IMR-90 (cell line): Measurements from ENCODE around the gene AATF. TPM values are rescaled to one million over a fixed set of nuclear protein-coding genes. Genes with fewer than 3 reads are reported as not detected.

Experiments
- ATAC-seq: fragments of 200-7000 bp; cut with Tn5 transposase; 2 replicates; pipeline ENCODE4 v1.9.1; 2020; ENCODE audit warnings: low read depth, mild to moderate bottlenecking, moderate library complexity
- BruUV-seq: library from RNA; stranded (reverse); fragments of 400-500 nt; replicated peaks from 2 replicates; lab custom pipeline; 2021; lab: Mats Ljungman, UMichigan
- CTCF ChIA-PET: fragments of 300-600 bp; formaldehyde crosslinking; extraction: SDS; loops from one replicate; lab custom pipeline; 2021; ENCODE audit warnings: antibody characterized with exemption; lab: Yijun Ruan, JAX
- POLR2A ChIA-PET: fragments of 300-600 bp; sonication (Branson Sonifier 250); formaldehyde crosslinking; loops from one replicate; lab custom pipeline; 2022; ENCODE audit warnings: antibody characterized with exemption; ENCODE audit not compliant: unreplicated experiment; lab: Charles Lee
- DNase-seq: peaks from one replicate; pipeline ENCODE4 v3.0.0; 2013
- H2AFZ ChIP-seq: replicated peaks from 2 replicates; pipeline ENCODE3; 2013; ENCODE audit warnings: low read length, mild to moderate bottlenecking; ENCODE audit not compliant: poor library complexity
- H2AK5ac ChIP-seq: 2 replicates; pipeline ENCODE4 v1.6.1; 2013; ENCODE audit warnings: low read depth, low read length, inconsistent platforms
- H2AK9ac ChIP-seq: replicated peaks from 2 replicates; pipeline ENCODE3; 2013; ENCODE audit warnings: mild to moderate bottlenecking, low read depth, low read length, moderate library complexity; ENCODE audit not compliant: poor library complexity
- H2BK120ac ChIP-seq: 2 replicates; pipeline ENCODE4 v1.6.1; 2013; ENCODE audit warnings: low read depth, low read length, inconsistent platforms
- H2BK15ac ChIP-seq: 3 replicates; pipeline ENCODE4 v1.6.1; 2013; ENCODE audit warnings: low read depth, low read length, inconsistent platforms
- H2BK20ac ChIP-seq: 2 replicates; pipeline ENCODE4 v1.6.1; 2013; ENCODE audit warnings: low read depth, mild to moderate bottlenecking, inconsistent platforms, low read length, moderate library complexity
- H2BK5ac ChIP-seq: 2 replicates; pipeline ENCODE4 v1.6.1; 2013; ENCODE audit warnings: mild to moderate bottlenecking, low read depth, low read length, inconsistent platforms; ENCODE audit not compliant: poor library complexity, severe bottlenecking
- H3K14ac ChIP-seq: replicated peaks from 2 replicates; pipeline ENCODE4 v1.6.1; 2013; ENCODE audit warnings: low read depth, low read length, inconsistent platforms
- H3K18ac ChIP-seq: 2 replicates; pipeline ENCODE4 v1.6.1; 2013; ENCODE audit warnings: low read depth, low read length, control low read depth
- H3K23ac ChIP-seq: 2 replicates; pipeline ENCODE4 v1.6.1; 2013; ENCODE audit warnings: low read depth, low read length, inconsistent platforms
- H3K27ac ChIP-seq: 2 replicates; pipeline ENCODE4 v1.5.1; 2013; ENCODE audit warnings: mild to moderate bottlenecking, control low read depth, low read length; ENCODE audit not compliant: insufficient read depth
- H3K27me3 ChIP-seq: 2 replicates; pipeline ENCODE4 v1.6.1; 2013; ENCODE audit warnings: low read length; ENCODE audit not compliant: control insufficient read depth, insufficient read depth
- H3K36me3 ChIP-seq: 2 replicates; pipeline ENCODE4 v1.6.1; 2013; ENCODE audit warnings: low read length, mixed read lengths; ENCODE audit not compliant: control insufficient read depth, insufficient read depth
- H3K4ac ChIP-seq: 2 replicates; pipeline ENCODE4 v1.6.1; 2013; ENCODE audit warnings: low read depth, low read length, inconsistent platforms
- H3K4me1 ChIP-seq: 2 replicates; pipeline ENCODE4 v1.6.1; 2013; ENCODE audit warnings: low read length, mixed read lengths; ENCODE audit not compliant: control insufficient read depth, insufficient read depth
- H3K4me2 ChIP-seq: 2 replicates; pipeline ENCODE4 v1.6.1; 2013; ENCODE audit warnings: low read depth, mild to moderate bottlenecking, control low read depth, low read length, moderate library complexity
- H3K4me3 ChIP-seq: 2 replicates; pipeline ENCODE4 v1.5.1; 2013; ENCODE audit warnings: low read depth, mild to moderate bottlenecking, control low read depth, low read length, moderate library complexity; ENCODE audit not compliant: insufficient read depth
- H3K56ac ChIP-seq: 2 replicates; pipeline ENCODE4 v1.6.1; 2013; ENCODE audit warnings: low read length, inconsistent platforms; ENCODE audit not compliant: insufficient read depth; ENCODE audit errors: extremely low read depth
- H3K79me1 ChIP-seq, 2 experiments: 2 replicates each; pipeline ENCODE4 v1.6.1; 2013; ENCODE audit warnings: low read length in 2 of 2, inconsistent platforms in 1 of 2, low read depth in 1 of 2
- H3K9ac ChIP-seq: 2 replicates; pipeline ENCODE4 v1.6.1; 2013; ENCODE audit warnings: low read depth, low read length, control low read depth
- H3K9me1 ChIP-seq: 2 replicates; pipeline ENCODE4 v1.6.1; 2013; ENCODE audit warnings: low read length, inconsistent platforms; ENCODE audit not compliant: insufficient read depth
- H3K9me3 ChIP-seq: 2 replicates; pipeline ENCODE4 v1.6.1; 2013; ENCODE audit warnings: low read length; ENCODE audit not compliant: control insufficient read depth, insufficient read depth
- H4K20me1 ChIP-seq: 2 replicates; pipeline ENCODE4 v1.6.1; 2013; ENCODE audit warnings: low read length, inconsistent platforms; ENCODE audit not compliant: insufficient read depth
- H4K5ac ChIP-seq: 2 replicates; pipeline ENCODE4 v1.6.1; 2013; ENCODE audit warnings: mild to moderate bottlenecking, low read depth, low read length, control low read depth
- H4K8ac ChIP-seq, 2 experiments: 2 replicates each; pipeline ENCODE4 v1.6.1; 2013; ENCODE audit warnings: low read depth in 2 of 2, low read length in 2 of 2, control low read depth in 1 of 2, inconsistent platforms in 1 of 2
- H4K91ac ChIP-seq: 2 replicates; pipeline ENCODE4 v1.6.1; 2013; ENCODE audit warnings: low read depth, low read length, inconsistent platforms; ENCODE audit not compliant: insufficient read depth
- BHLHE40 ChIP-seq: fragments of 150-350 bp; IDR thresholded peaks from 2 replicates; pipeline ENCODE4 v1.6.1; 2016; ENCODE audit warnings: mild to moderate bottlenecking, low read depth, low read length
- CEBPB ChIP-seq: IDR thresholded peaks from 2 replicates; pipeline ENCODE4 v1.6.1; 2012; ENCODE audit warnings: low read depth, low read length, improper control_type of control experiment
- CHD1 ChIP-seq: IDR thresholded peaks from 2 replicates; pipeline ENCODE4 v1.6.1; 2012; ENCODE audit warnings: low read depth, low read length, improper control_type of control experiment
- CTCF ChIP-seq: conservative IDR thresholded peaks from 2 replicates; pipeline ENCODE4 v1.5.1; 2012; ENCODE audit warnings: mild to moderate bottlenecking, low read depth, low read length, improper control_type of control experiment
- FOS ChIP-seq: fragments of 150-350 bp; IDR thresholded peaks from 2 replicates; pipeline ENCODE4 v1.6.1; 2016; ENCODE audit warnings: low read depth, low read length
- MAFK ChIP-seq: IDR thresholded peaks from 2 replicates; pipeline ENCODE4 v1.6.1; 2012; ENCODE audit warnings: low read depth, low read length, improper control_type of control experiment
- MAZ ChIP-seq: IDR thresholded peaks from 2 replicates; pipeline ENCODE4 v1.6.1; 2012; ENCODE audit warnings: low read depth, mild to moderate bottlenecking, low read length, improper control_type of control experiment, moderate library complexity, borderline replicate concordance
- MXI1 ChIP-seq: IDR thresholded peaks from 2 replicates; pipeline ENCODE4 v1.6.1; 2012; ENCODE audit warnings: low read depth, mild to moderate bottlenecking, low read length, moderate library complexity, borderline replicate concordance
- NFE2L2 ChIP-seq: fragments of 150-350 bp; IDR thresholded peaks from 2 replicates; pipeline ENCODE4 v1.6.1; 2016; ENCODE audit warnings: low read depth, mild to moderate bottlenecking, low read length
- POLR2A ChIP-seq: IDR thresholded peaks from 2 replicates; pipeline ENCODE4 v1.6.1; 2012; ENCODE audit warnings: mild to moderate bottlenecking, low read depth, low read length
- RAD21 ChIP-seq: IDR thresholded peaks from 2 replicates; pipeline ENCODE4 v1.6.1; 2012; ENCODE audit warnings: low read length, improper control_type of control experiment
- RCOR1 ChIP-seq: IDR thresholded peaks from 2 replicates; pipeline ENCODE4 v1.6.1; 2012; ENCODE audit warnings: mild to moderate bottlenecking, low read length, improper control_type of control experiment; ENCODE audit not compliant: insufficient replicate concordance
- RFX5 ChIP-seq: IDR thresholded peaks from 2 replicates; pipeline ENCODE4 v1.8.0; 2012; ENCODE audit warnings: low read depth, mild to moderate bottlenecking, low read length, moderate library complexity
- SMC3 ChIP-seq: fragments of 150-350 bp; IDR thresholded peaks from 2 replicates; pipeline ENCODE4 v1.6.1; 2016; ENCODE audit warnings: low read depth, mild to moderate bottlenecking, antibody characterized with exemption, low read length, moderate library complexity
- dilution Hi-C: fragments of 300-500 bp; cut with HindIII; formaldehyde crosslinking; loops from one replicate; pipeline ENCODE4 v1.14.3; 2018; ENCODE audit warnings: low sequenced_read_pairs; ENCODE audit not compliant: unreplicated experiment
- in situ Hi-C: fragments of 300-500 bp; cut with MboI; formaldehyde crosslinking; loops from 3 replicates; pipeline ENCODE4 v1.14.3; 2019; ENCODE audit warnings: low sequenced_read_pairs, inconsistent platforms, mixed read lengths
- intact Hi-C: fragments of 100-400 bp; cut with micrococcal nuclease; formaldehyde crosslinking; loops from 2 replicates; pipeline ENCODE4 v1.10.0; 2022
- polyA plus RNA-seq, 3 experiments: library from polyadenylated mRNA; depleted of rRNA; stranded (reverse); fragments of >200 nt; gene quantifications; 2 replicates each; pipeline ENCODE4 v1.2.3, GENCODE V29; 2012; ENCODE audit warnings: low replicate concordance in 1 of 3
- total RNA-seq: library from RNA; depleted of rRNA; stranded (reverse); fragments of >200 nt; gene quantifications from 2 replicates; pipeline ENCODE4 v1.2.3, GENCODE V29; 2012
- TF ChIP-seq, protein P1 (sequence below): fragments of 150-350 bp; IDR thresholded peaks from 2 replicates; pipeline ENCODE4 v1.6.1; 2017; ENCODE audit warnings: mild to moderate bottlenecking, antibody characterized with exemption, low read length, low read depth
- TF ChIP-seq, protein P2 (sequence below): fragments of 150-350 bp; IDR thresholded peaks from 2 replicates; pipeline ENCODE4 v1.6.1; 2016; ENCODE audit warnings: low read depth, mild to moderate bottlenecking, low read length, moderate library complexity, borderline replicate concordance

AATF gene
- total and polyA plus RNA-seq, 2 of the 4 experiments (the other 2 are of a cell fraction): 21.0 to 34.8 TPM

- no peak overlapping the region for H2BK20ac ChIP-seq
- no peak overlapping the region for H2BK5ac ChIP-seq
- H2AK5ac ChIP-seq: no peak overlapping the region
- TF ChIP-seq BHLHE40 (no peak), NFE2L2 (no peak), CEBPB (no peak), CTCF (no peak), POLR2A (no peak), MAFK (no peak), RAD21 (no peak), MAZ (no peak), FOS (no peak), RCOR1 (no peak), CHD1 (no peak), MXI1 (no peak), RFX5 (no peak), SMC3 (no peak)
- TF ChIP-seq, protein P1, sequence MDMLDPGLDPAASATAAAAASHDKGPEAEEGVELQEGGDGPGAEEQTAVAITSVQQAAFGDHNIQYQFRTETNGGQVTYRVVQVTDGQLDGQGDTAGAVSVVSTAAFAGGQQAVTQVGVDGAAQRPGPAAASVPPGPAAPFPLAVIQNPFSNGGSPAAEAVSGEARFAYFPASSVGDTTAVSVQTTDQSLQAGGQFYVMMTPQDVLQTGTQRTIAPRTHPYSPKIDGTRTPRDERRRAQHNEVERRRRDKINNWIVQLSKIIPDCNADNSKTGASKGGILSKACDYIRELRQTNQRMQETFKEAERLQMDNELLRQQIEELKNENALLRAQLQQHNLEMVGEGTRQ: no peak
- TF ChIP-seq, protein P2, sequence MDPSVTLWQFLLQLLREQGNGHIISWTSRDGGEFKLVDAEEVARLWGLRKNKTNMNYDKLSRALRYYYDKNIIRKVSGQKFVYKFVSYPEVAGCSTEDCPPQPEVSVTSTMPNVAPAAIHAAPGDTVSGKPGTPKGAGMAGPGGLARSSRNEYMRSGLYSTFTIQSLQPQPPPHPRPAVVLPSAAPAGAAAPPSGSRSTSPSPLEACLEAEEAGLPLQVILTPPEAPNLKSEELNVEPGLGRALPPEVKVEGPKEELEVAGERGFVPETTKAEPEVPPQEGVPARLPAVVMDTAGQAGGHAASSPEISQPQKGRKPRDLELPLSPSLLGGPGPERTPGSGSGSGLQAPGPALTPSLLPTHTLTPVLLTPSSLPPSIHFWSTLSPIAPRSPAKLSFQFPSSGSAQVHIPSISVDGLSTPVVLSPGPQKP: no peak
- H4K8ac ChIP-seq: no peak overlapping the region
- H2BK15ac ChIP-seq: no peak overlapping the region
- no TSS peak for BruUV-seq
- H2BK120ac ChIP-seq: no peak overlapping the region
- dilution Hi-C loops (no loop called here), intact Hi-C loops (no loop called here), in situ Hi-C loops (no loop called here)
- H2AK9ac ChIP-seq: no peak overlapping the region
- no peak overlapping the region for H3K56ac ChIP-seq
- H3K4me1 ChIP-seq: peaks cover 2% of the 10 kb centered on the region; the same call in 1 of the 2 replicates
- CTCF ChIA-PET: interaction anchor here (2.0 kb wide), 1 partner anchor 8 kb away, joined by 11 read pairs; no protein-coding TSS in a partner anchor
- peaks cover 3% of the 10 kb centered on the region; the same call in 1 of the 2 replicates for H3K9me1 ChIP-seq
- no peaks in the 10 kb centered on the region; the same call in none of the 2 replicates for H4K20me1 ChIP-seq
- H3K18ac ChIP-seq: no peak overlapping the region
- POLR2A ChIA-PET: interaction anchor here (0.5 kb wide), 1 partner anchor 427 kb away, joined by 9 read pairs; the partner anchor contains the start of gene GGNBP2
- H3K9me3 ChIP-seq: no peaks in the 10 kb centered on the region
- no peak overlapping the region for H2AFZ ChIP-seq
- ATAC-seq (no peak), DNase-seq (no peak)
- peaks cover 4% of the 10 kb centered on the region; the same call in 1 of the 2 replicates for H3K36me3 ChIP-seq
- H3K23ac ChIP-seq: no peak overlapping the region
- H3K14ac ChIP-seq: no peak overlapping the region
- H3K27me3 ChIP-seq: no peaks in the 10 kb centered on the region
- H4K91ac ChIP-seq: no peak overlapping the region
- peaks cover 13 to 33% of the 10 kb centered on the region in 2 experiments for H3K79me1 ChIP-seq
- no peak overlapping the region for H3K27ac ChIP-seq
- no peak overlapping the region for H3K4me3 ChIP-seq
- no peak overlapping the region for H3K4me2 ChIP-seq
- no peak overlapping the region for H3K9ac ChIP-seq
- no peak overlapping the region for H3K4ac ChIP-seq
- H4K5ac ChIP-seq: no peak overlapping the region
Observed at GRCh38 chr17:36972186-36972700, 23.5 kb downstream of the AATF start.
